SK-N-SH treated with all-trans-retinoic acid at 6 μM for 48 hours (cell line): Measurements from ENCODE around the gene SH3YL1.

Experiments
- BACH2 ChIP-seq: fragments of 250-450 bp; sonication (Bioruptor Pico); IDR thresholded peaks from 2 replicates; pipeline ENCODE4 v1.9.0; 2021; ENCODE audit warnings: mild to moderate bottlenecking, borderline replicate concordance
- CREB5 ChIP-seq: fragments of 250-450 bp; sonication (Bioruptor Pico); IDR thresholded peaks from 2 replicates; pipeline ENCODE4 v1.5.1; 2020; ENCODE audit warnings: low read depth, mild to moderate bottlenecking, moderate library complexity
- OSR1 ChIP-seq: fragments of 250-450 bp; sonication (Bioruptor Pico); IDR thresholded peaks from 2 replicates; pipeline ENCODE4 v1.8.0; 2022; ENCODE audit warnings: moderate library complexity, mild to moderate bottlenecking, inconsistent platforms
- PATZ1 ChIP-seq: fragments of 250-450 bp; sonication (Bioruptor Pico); IDR thresholded peaks from 2 replicates; pipeline ENCODE4 v1.8.0; 2020; ENCODE audit warnings: mild to moderate bottlenecking, moderate library complexity, borderline replicate concordance
- POU6F1 ChIP-seq: fragments of 250-450 bp; sonication (Bioruptor Pico); IDR thresholded peaks from 2 replicates; pipeline ENCODE4 v1.8.0; 2021; ENCODE audit warnings: low read depth, mild to moderate bottlenecking, moderate library complexity, borderline replicate concordance
- TCF4 ChIP-seq: fragments of 250-450 bp; sonication (Bioruptor Pico); IDR thresholded peaks from 2 replicates; pipeline ENCODE4 v1.8.0; 2021; ENCODE audit warnings: mild to moderate bottlenecking, moderate library complexity, borderline replicate concordance
- ZFP3 ChIP-seq: fragments of 250-450 bp; sonication (Bioruptor Pico); IDR thresholded peaks from 2 replicates; pipeline ENCODE4 v1.5.0; 2020; ENCODE audit warnings: mild to moderate bottlenecking, moderate library complexity

- TF ChIP-seq BACH2 (CRISPR knock-in tag) (no peak), OSR1 (CRISPR knock-in tag) (no peak), ZFP3 (CRISPR knock-in tag) (no peak), TCF4 (CRISPR knock-in tag) (no peak), POU6F1 (CRISPR knock-in tag) (no peak), PATZ1 (no peak), CREB5 (no peak)
Observed at GRCh38 chr2:287911-288757, 24.3 kb upstream of the SH3YL1 start, which contains the start of gene ALKAL2.
